Measurements from ENCODE around the gene CPED1.
"Not testable (repeated sequence)": the region's sequence is repeated elsewhere in the genome, so short reads cannot be mapped to it uniquely, and the experiment has no call there.

The CPED1 gene

GRCh38 chr7:121002048-121002756 lies 13.7 kb downstream of the CPED1 start:
- no peak for TF ChIP-seq CTCF (IDR thresholded peaks at IDR 0.05; ENCODE audit: low read depth, low read length)
- DNase-seq (ENCODE audit: extremely low read depth, low read depth) = no peak

- no peak for TF ChIP-seq CTCF (IDR thresholded peaks at IDR 0.05; ENCODE audit: low read depth, low read length)
- DNase-seq (ENCODE audit: extremely low read depth, low read depth) = no peak
These were observed 14.3 kb downstream of the CPED1 start for GRCh38 chr7:121002757-121003200.

- DNase-seq (ENCODE audit: extremely low read depth, low read depth) = no peak
- no peak for TF ChIP-seq CTCF (IDR thresholded peaks at IDR 0.05; ENCODE audit: low read depth, low read length)
These were observed 15.6 kb downstream of the CPED1 start for GRCh38 chr7:121003986-121004685.

- not testable (repeated sequence) for DNase-seq (ENCODE audit: extremely low read depth, low read depth)
These were observed 16.5 kb downstream of the CPED1 start for GRCh38 chr7:121005058-121005457.

GRCh38 chr7:121005996-121006584 lies 17.6 kb downstream of the CPED1 start:
- DNase-seq (ENCODE audit: extremely low read depth, low read depth) = no peak
- TF ChIP-seq CTCF (IDR thresholded peaks at IDR 0.05; ENCODE audit: low read depth, low read length) = no peak

GRCh38 chr7:121006711-121007315 lies 18.3 kb downstream of the CPED1 start:
- DNase-seq (ENCODE audit: extremely low read depth, low read depth) = no peak
- TF ChIP-seq CTCF (IDR thresholded peaks at IDR 0.05; ENCODE audit: low read depth, low read length) = no peak

- TF ChIP-seq CTCF (IDR thresholded peaks at IDR 0.05; ENCODE audit: low read depth, low read length) = no peak
These were observed 20.3 kb downstream of the CPED1 start for GRCh38 chr7:121008816-121009215.

More at GRCh38 chr7:121008816-121009215, 20.3 kb downstream of the CPED1 start:
- DNase-seq (ENCODE audit: extremely low read depth, low read depth) = no peak

Data from AG09319 (cell line).